Activated naive CD4-positive, alpha-beta T cell treated with anti-CD3 and anti-CD28 coated beads, Interleukin-2, amount 50 U/mL, for 24 hours (primary cell): ENCODE data around the gene CATSPERE.
"Not testable (repeated sequence)": the region's sequence is repeated elsewhere in the genome, so short reads cannot be mapped to it uniquely, and the experiment has no call there.

ENCODE experiments used
- H3K27ac Mint-ChIP-seq: one replicate; pipeline ENCODE4 v1.8.0; 2021; ENCODE audit warnings: mild to moderate bottlenecking, mixed read lengths
- H3K27me3 Mint-ChIP-seq: one replicate; pipeline ENCODE4 v1.8.0; 2021; ENCODE audit warnings: mixed read lengths
- H3K36me3 Mint-ChIP-seq: one replicate; pipeline ENCODE4 v1.8.0; 2021; ENCODE audit warnings: mixed read lengths
- H3K4me1 Mint-ChIP-seq: one replicate; pipeline ENCODE4 v1.8.0; 2021; ENCODE audit warnings: mixed read lengths
- H3K4me3 Mint-ChIP-seq: one replicate; pipeline ENCODE4 v1.8.0; 2021; ENCODE audit warnings: mild to moderate bottlenecking, mixed read lengths
- H3K9me3 Mint-ChIP-seq: one replicate; pipeline ENCODE4 v1.8.0; 2021; ENCODE audit warnings: mixed read lengths

CATSPERE gene

DNA sequence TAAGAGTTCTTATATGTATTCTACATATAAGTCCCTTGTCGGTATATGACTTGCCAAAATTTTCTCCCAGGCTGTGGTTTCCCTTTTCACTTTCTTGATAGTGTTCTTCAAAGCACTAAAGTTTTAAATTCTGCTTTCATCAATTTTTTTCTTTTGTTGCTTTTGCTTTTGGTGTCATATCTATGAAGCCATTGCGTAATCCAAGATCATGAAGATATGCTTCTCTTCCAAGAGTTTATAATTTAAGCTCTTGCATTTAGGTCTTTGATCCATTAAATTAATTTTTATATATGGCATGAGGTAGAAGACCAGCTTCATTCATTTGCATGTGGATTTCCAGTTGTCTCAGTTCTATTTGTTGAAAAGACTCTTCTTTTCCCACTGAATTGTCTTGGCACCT is 214.1 kb downstream of the CATSPERE start:
- Mint-ChIP-seq H3K9me3 (no peaks in the 10 kb centered on the region), H3K36me3 (peaks cover 24% of the 10 kb centered on the region), H3K4me1 (peaks cover 42% of the 10 kb centered on the region), H3K27me3 (no peaks in the 10 kb centered on the region), H3K27ac (peak overlapping the region; percentile 25), H3K4me3 (no peak overlapping the region)

DNA sequence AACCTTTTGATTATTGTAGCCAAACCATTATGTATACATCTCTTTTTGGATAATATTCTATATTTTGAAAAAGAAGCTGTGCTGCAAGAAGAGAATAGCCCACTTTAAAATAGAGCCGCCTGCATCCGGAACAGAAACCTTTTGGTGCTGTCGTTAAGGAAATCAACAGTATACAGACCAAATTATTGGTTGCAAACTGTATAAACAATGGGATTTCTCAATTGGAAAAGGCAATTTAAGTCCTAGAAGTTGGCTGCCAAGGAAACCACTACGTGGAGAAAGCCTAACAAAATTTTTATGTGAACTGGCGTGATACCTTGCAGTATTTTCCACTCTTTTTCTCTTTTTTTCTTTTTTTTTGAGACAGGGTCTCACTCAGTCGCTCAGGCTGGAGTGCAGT is 217.6 kb downstream of the CATSPERE start:
- Mint-ChIP-seq H3K27ac (no peak overlapping the region), H3K9me3 (no peaks in the 10 kb centered on the region), H3K4me1 (peaks cover 45% of the 10 kb centered on the region), H3K36me3 (peaks cover 21% of the 10 kb centered on the region), H3K27me3 (no peaks in the 10 kb centered on the region), H3K4me3 (no peak overlapping the region)

DNA sequence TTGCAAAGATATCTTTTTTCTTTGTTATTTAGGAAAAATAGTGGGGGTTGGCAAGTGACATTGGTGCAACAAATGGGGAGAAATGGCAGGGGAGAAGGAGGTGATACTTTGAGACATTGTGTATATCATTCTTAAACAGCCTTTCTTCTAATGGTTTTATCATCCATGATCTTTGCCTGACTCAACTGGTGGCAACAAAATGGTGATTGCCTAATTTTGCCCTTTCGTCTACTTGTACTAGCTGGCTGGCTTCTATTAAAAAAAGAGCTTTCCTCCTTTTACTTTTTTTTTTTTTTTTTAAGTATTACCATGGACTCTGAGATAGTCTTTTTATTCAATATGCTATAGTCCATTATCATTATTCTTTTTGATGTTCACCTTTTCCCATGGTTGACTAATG is 219.6 kb downstream of the CATSPERE start:
- H3K27ac Mint-ChIP-seq, result no peak overlapping the region
- peaks cover 40% of the 10 kb centered on the region for H3K4me1 Mint-ChIP-seq
- no peak overlapping the region for H3K4me3 Mint-ChIP-seq
- no peaks in the 10 kb centered on the region for H3K27me3 Mint-ChIP-seq
- H3K9me3 Mint-ChIP-seq, result no peaks in the 10 kb centered on the region
- peaks cover 17% of the 10 kb centered on the region for H3K36me3 Mint-ChIP-seq

DNA sequence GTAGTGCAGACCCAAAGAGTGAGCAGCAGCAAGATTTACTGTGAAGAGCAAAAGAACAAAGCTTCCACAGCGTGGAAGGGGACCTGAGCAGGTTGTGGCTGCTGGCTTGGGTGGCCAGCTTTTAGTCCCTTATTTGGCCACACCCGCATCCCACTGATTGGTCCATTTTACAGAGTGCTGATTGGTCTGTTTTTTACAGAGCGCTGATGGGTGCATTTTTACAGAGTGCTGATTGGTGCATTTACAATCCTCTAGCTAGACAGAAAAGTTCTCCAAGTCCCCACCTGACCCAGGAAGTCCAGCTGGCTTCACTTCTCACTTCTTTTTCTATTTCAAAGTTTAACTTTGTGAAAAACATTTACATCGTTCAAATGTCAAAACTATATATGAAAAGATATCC is 221.0 kb downstream of the CATSPERE start:
- H3K4me1 Mint-ChIP-seq, result peaks cover 38% of the 10 kb centered on the region
- peaks cover 21% of the 10 kb centered on the region for H3K36me3 Mint-ChIP-seq
- H3K4me3 Mint-ChIP-seq, H3K27ac Mint-ChIP-seq, H3K27me3 Mint-ChIP-seq, H3K9me3 Mint-ChIP-seq: not testable (repeated sequence)
